ENCODE measurements around the gene USPL1.
"Not testable (repeated sequence)": the region's sequence is repeated elsewhere in the genome, so short reads cannot be mapped to it uniquely, and the experiment has no call there.

Gene USPL1

GRCh38 chr13:30617315-30618185 lies at the start of gene USPL1:
USPL1 (plus strand) TSS chr13:30617920; CDS start chr13:30621141, 3,221 bp downstream.
- DNase-seq (ENCODE audit: low spot score) = peak; percentile 96

GRCh38 chr13:30569901-30570576 lies 47.7 kb upstream of the USPL1 start:
- DNase-seq (ENCODE audit: low spot score) = peak; percentile 81

GRCh38 chr13:30570691-30571090 lies 47.0 kb upstream of the USPL1 start:
- no peak for DNase-seq (ENCODE audit: low spot score)

GRCh38 chr13:30572859-30573275 lies 44.9 kb upstream of the USPL1 start:
- peak; percentile 33 for DNase-seq (ENCODE audit: low spot score)

- no peak for DNase-seq (ENCODE audit: low spot score)
These were observed 41.2 kb upstream of the USPL1 start for GRCh38 chr13:30576528-30576927.

GRCh38 chr13:30577401-30577852 lies 40.3 kb upstream of the USPL1 start:
- peak; percentile 32 for DNase-seq (ENCODE audit: low spot score)

GRCh38 chr13:30580852-30581502 lies 36.7 kb upstream of the USPL1 start:
- no peak for DNase-seq (ENCODE audit: low spot score)

GRCh38 chr13:30581582-30581981 lies 36.1 kb upstream of the USPL1 start:
- no peak for DNase-seq (ENCODE audit: low spot score)

GRCh38 chr13:30584051-30584731 lies 33.5 kb upstream of the USPL1 start:
- DNase-seq (ENCODE audit: low spot score) = no peak

GRCh38 chr13:30585748-30586262 lies 31.9 kb upstream of the USPL1 start:
- DNase-seq (ENCODE audit: low spot score) = no peak

GRCh38 chr13:30587231-30587630 lies 30.5 kb upstream of the USPL1 start:
- DNase-seq (ENCODE audit: low spot score) = no peak

GRCh38 chr13:30587739-30588138 lies 30.0 kb upstream of the USPL1 start:
- DNase-seq (ENCODE audit: low spot score) = no peak

GRCh38 chr13:30593001-30593400 lies 24.7 kb upstream of the USPL1 start:
- DNase-seq (ENCODE audit: low spot score) = no peak

- no peak for DNase-seq (ENCODE audit: low spot score)
These were observed 17.2 kb upstream of the USPL1 start for GRCh38 chr13:30600496-30600895.

- no peak for DNase-seq (ENCODE audit: low spot score)
These were observed 15.9 kb upstream of the USPL1 start for GRCh38 chr13:30601836-30602235.

- DNase-seq (ENCODE audit: low spot score) = no peak
These were observed 12.7 kb upstream of the USPL1 start for GRCh38 chr13:30605052-30605451.

GRCh38 chr13:30607186-30607585 lies 10.5 kb upstream of the USPL1 start:
- not testable (repeated sequence) for DNase-seq (ENCODE audit: low spot score)

- no peak for DNase-seq (ENCODE audit: low spot score)
These were observed 9.8 kb upstream of the USPL1 start for GRCh38 chr13:30607908-30608307.

GRCh38 chr13:30608364-30608763 lies 9.4 kb upstream of the USPL1 start:
- no peak for DNase-seq (ENCODE audit: low spot score)

GRCh38 chr13:30610311-30610710 lies 7.4 kb upstream of the USPL1 start:
- no peak for DNase-seq (ENCODE audit: low spot score)

- no peak for DNase-seq (ENCODE audit: low spot score)
These were observed 2.2 kb upstream of the USPL1 start for GRCh38 chr13:30615481-30615865.
